ENCODE data around the gene SUGP1. TPM values are rescaled to one million over a fixed set of nuclear protein-coding genes. Genes with fewer than 3 reads are reported as not detected.

The SUGP1 gene
- total and polyA plus RNA-seq, 2 of the 13 experiments (the other 11 are each of a cell fraction or from before 2014, with no cell fraction given), result 21.6 to 25.9 TPM

DNA sequence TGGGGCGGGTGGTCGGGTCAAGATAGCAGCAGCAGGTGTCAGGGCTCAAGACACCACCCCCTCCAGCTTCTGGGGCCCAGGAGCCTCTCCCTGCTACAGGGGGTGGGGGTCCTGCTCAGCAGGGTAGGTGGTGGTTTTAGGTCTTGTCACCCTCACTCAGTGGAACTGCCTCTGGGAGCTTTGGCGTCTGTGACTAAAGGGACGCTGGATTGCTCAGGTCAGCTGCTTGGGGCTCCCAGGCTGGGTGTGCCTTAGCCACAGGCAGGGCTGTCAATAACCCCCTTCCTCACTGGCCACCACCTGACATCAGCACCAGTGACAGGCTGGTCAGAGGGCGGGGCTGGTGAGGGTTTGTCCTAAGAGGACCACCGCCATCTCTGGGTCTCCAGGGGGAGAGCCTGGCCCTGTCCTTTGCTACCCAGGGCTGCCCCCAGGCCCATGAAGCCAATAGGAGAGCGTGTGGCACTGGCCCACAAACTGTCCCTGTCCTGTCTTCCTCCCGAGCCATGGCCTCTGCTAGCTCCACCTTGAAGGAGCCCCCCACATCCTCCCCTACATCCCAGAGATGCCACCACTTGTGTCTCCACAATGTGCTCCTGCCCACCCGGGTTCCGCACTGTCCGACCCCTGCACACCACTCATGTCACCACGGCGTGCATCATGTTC is 36.7 kb upstream of the SUGP1 start:
- no peak for ATAC-seq
- no peaks in the 10 kb centered on the region for H3K9me3 ChIP-seq (ENCODE audit: low read length)
- no peak overlapping the region for H2AFZ ChIP-seq (ENCODE audit: low read length)
- FAIRE-seq, result no peak
- intact Hi-C loops (cut with micrococcal nuclease; ENCODE audit: unreplicated experiment), result no loop called here
- CTCF ChIA-PET (ENCODE audit: low intra/inter-chr PET ratio, low total read pairs), result no interaction called here
- no peak for DNase-seq (ENCODE audit: low spot score)
- no TSS peak for BruUV-seq (replicated peaks)
- in situ Hi-C loops (cut with HindIII; ENCODE audit: extremely low pct_ligation_motif_present, low pct_unique_long_range_greater_than_20kb), result no loop called here
- no peak overlapping the region for H3K4me3 ChIP-seq (replicated peaks in 1 of 3; ENCODE audit: insufficient read depth in 1 of 3, low read depth in 2 of 3, low read length in 3 of 3)
- H3K9ac ChIP-seq (ENCODE audit: insufficient read depth, low read depth, low read length), result no peak overlapping the region
- no peaks in the 10 kb centered on the region for H3K79me2 ChIP-seq (ENCODE audit: insufficient read depth, low read length)
- TF ChIP-seq TBX3 (IDR thresholded peaks at IDR 0.05; ENCODE audit: borderline replicate concordance) (no peak), MED1 (CRISPR knock-in tag; IDR thresholded peaks at IDR 0.05) (no peak), GATA4 (IDR thresholded peaks at IDR 0.05; ENCODE audit: borderline replicate concordance, low read depth) (no peak), AGO2 (optimal IDR thresholded peaks at IDR 0.05; ENCODE audit: low read depth, low read length) (peak; percentile 72), ZNF230 (CRISPR knock-in tag; IDR thresholded peaks at IDR 0.05) (no peak), RNF2 (conservative IDR thresholded peaks at IDR 0.05; ENCODE audit: low read depth) (no peak)
- no peaks in the 10 kb centered on the region for H4K20me1 ChIP-seq (ENCODE audit: insufficient read depth, low read length)
- WGBS (ENCODE audit: low lambda C conversion rate), result 97% methylated on average over 5 of the region's 13 CpGs
- H3K27ac ChIP-seq (ENCODE audit: extremely low read length, insufficient read depth, low read length), result no peak overlapping the region
- H3K27me3 ChIP-seq (ENCODE audit: control insufficient read depth in 1 of 2, insufficient read depth in 2 of 2, low read length in 2 of 2), result no peaks in the 10 kb centered on the region
- H3K36me3 ChIP-seq (replicated peaks in 1 of 2; ENCODE audit: control insufficient read depth in 1 of 2, insufficient read depth in 2 of 2, low read length in 2 of 2), result peaks cover 23 to 39% of the 10 kb centered on the region in 2 experiments; a peak in 4 of 5 replicates
- H3K4me2 ChIP-seq (ENCODE audit: low read depth, low read length), result no peak overlapping the region
- POLR2A ChIA-PET, result no interaction called here
- peaks cover 13% of the 10 kb centered on the region; the same call in 1 of the 2 replicates for H3K4me1 ChIP-seq (ENCODE audit: insufficient read depth, low read length)

DNA sequence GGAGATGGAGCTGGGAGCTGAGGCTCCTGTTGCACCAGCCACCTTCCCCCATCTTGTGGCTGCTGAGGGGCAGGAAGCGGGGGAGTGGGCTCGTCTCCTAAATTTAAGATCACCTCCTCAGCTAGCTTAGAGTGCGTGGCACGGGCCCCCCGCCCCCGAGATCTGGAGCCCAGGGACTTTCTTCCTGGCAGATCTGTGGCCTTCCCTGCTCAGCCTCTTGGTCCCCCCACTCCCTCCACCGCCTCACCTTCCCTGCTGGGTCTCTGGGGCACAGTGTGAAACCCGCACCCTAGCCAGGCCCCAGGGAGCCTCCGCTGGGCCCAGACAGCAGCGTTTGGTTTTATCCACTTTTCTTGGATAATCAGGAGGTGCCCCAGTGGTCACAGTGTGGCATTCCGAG is 36.2 kb upstream of the SUGP1 start:
- ChIA-PET POLR2A (no interaction called here), CTCF (ENCODE audit: low intra/inter-chr PET ratio, low total read pairs) (no interaction called here)
- in situ Hi-C loops (cut with HindIII; ENCODE audit: extremely low pct_ligation_motif_present, low pct_unique_long_range_greater_than_20kb) (no loop called here), intact Hi-C loops (cut with micrococcal nuclease; ENCODE audit: unreplicated experiment) (no loop called here)
- H3K9ac ChIP-seq (ENCODE audit: insufficient read depth, low read depth, low read length), result no peak overlapping the region
- FAIRE-seq (no peak), DNase-seq (ENCODE audit: low spot score) (no peak), ATAC-seq (no peak)
- WGBS (ENCODE audit: low lambda C conversion rate), result 100% methylated on average over 9 of the region's 11 CpGs
- H4K20me1 ChIP-seq (ENCODE audit: insufficient read depth, low read length), result no peaks in the 10 kb centered on the region
- H3K4me3 ChIP-seq (replicated peaks in 1 of 3; ENCODE audit: insufficient read depth in 1 of 3, low read depth in 2 of 3, low read length in 3 of 3), result no peak overlapping the region
- H3K4me2 ChIP-seq (ENCODE audit: low read depth, low read length), result no peak overlapping the region
- BruUV-seq (replicated peaks), result no TSS peak
- no peaks in the 10 kb centered on the region for H3K27me3 ChIP-seq (ENCODE audit: control insufficient read depth in 1 of 2, insufficient read depth in 2 of 2, low read length in 2 of 2)
- no peaks in the 10 kb centered on the region for H3K79me2 ChIP-seq (ENCODE audit: insufficient read depth, low read length)
- H3K36me3 ChIP-seq (replicated peaks in 1 of 2; ENCODE audit: control insufficient read depth in 1 of 2, insufficient read depth in 2 of 2, low read length in 2 of 2), result peaks cover 23 to 41% of the 10 kb centered on the region in 2 experiments; a peak in 4 of 5 replicates
- H3K4me1 ChIP-seq (ENCODE audit: insufficient read depth, low read length), result peaks cover 10% of the 10 kb centered on the region; the same call in 1 of the 2 replicates
- H3K27ac ChIP-seq (ENCODE audit: extremely low read length, insufficient read depth, low read length), result no peak overlapping the region
- H2AFZ ChIP-seq (ENCODE audit: low read length), result no peak overlapping the region
- no peaks in the 10 kb centered on the region for H3K9me3 ChIP-seq (ENCODE audit: low read length)
- TF ChIP-seq TEAD2 (CRISPR knock-in tag; IDR thresholded peaks at IDR 0.05) (no peak), ZBTB7A (CRISPR knock-in tag; IDR thresholded peaks at IDR 0.05) (no peak), ZNF557 (CRISPR knock-in tag; IDR thresholded peaks at IDR 0.05) (no peak), ZNF567 (CRISPR knock-in tag; IDR thresholded peaks at IDR 0.05; ENCODE audit: borderline replicate concordance) (no peak), ZNF33B (CRISPR knock-in tag; IDR thresholded peaks at IDR 0.05) (no peak), HNRNPL (IDR thresholded peaks at IDR 0.05; ENCODE audit: low read depth, low read length) (no peak)
- TF ChIP-seq, protein P1, sequence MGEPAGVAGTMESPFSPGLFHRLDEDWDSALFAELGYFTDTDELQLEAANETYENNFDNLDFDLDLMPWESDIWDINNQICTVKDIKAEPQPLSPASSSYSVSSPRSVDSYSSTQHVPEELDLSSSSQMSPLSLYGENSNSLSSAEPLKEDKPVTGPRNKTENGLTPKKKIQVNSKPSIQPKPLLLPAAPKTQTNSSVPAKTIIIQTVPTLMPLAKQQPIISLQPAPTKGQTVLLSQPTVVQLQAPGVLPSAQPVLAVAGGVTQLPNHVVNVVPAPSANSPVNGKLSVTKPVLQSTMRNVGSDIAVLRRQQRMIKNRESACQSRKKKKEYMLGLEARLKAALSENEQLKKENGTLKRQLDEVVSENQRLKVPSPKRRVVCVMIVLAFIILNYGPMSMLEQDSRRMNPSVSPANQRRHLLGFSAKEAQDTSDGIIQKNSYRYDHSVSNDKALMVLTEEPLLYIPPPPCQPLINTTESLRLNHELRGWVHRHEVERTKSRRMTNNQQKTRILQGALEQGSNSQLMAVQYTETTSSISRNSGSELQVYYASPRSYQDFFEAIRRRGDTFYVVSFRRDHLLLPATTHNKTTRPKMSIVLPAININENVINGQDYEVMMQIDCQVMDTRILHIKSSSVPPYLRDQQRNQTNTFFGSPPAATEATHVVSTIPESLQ (CRISPR knock-in tag; conservative IDR thresholded peaks at IDR 0.05), result no peak
- TF ChIP-seq, protein P2, sequence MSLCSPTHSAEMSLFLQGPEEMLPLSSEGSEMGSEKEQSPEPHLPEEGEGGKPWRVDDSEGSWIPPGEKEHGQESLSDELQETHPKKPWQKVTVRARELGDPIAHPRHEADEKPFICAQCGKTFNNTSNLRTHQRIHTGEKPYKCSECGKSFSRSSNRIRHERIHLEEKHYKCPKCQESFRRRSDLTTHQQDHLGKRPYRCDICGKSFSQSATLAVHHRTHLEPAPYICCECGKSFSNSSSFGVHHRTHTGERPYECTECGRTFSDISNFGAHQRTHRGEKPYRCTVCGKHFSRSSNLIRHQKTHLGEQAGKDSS (CRISPR knock-in tag; IDR thresholded peaks at IDR 0.05; ENCODE audit: borderline replicate concordance, low read depth), result no peak
